ENCODE measurements around the gene LMO2. TPM values are rescaled to one million over a fixed set of nuclear protein-coding genes. Genes with fewer than 3 reads are reported as not detected.
"Not testable (repeated sequence)": the region's sequence is repeated elsewhere in the genome, so short reads cannot be mapped to it uniquely, and the experiment has no call there.

Gene LMO2
- total RNA-seq, 2 donors from 2014 or later: 15.4 to 15.8 TPM

DNA sequence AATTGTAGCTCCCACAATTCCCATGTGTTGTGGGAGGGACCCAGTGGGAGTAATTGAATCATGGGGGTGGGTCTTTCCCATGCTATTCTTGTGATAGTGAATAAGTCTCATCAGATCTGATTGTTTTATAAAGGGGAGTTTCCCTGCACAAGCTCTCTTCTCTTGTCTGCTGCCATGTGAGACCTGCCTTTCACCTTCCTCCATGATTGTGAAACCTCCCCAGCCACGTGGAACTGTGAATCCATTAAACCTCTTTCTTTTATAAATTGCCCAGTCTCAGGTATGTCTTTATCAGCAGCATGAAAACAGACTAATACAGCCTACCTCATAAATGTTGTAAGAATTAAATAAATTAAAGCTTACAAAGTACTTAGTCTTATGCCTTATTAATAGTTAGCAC is 25.5 kb upstream of the LMO2 start:
- ATAC-seq; intact Hi-C loops (cut with DNase I); DNase-seq: not testable (repeated sequence)

GRCh38 chr11:33916736-33917135 is 24.9 kb upstream of the LMO2 start:
- intact Hi-C loops (cut with DNase I): no loop called here
- DNase-seq (no peak), ATAC-seq (no peak)

DNA sequence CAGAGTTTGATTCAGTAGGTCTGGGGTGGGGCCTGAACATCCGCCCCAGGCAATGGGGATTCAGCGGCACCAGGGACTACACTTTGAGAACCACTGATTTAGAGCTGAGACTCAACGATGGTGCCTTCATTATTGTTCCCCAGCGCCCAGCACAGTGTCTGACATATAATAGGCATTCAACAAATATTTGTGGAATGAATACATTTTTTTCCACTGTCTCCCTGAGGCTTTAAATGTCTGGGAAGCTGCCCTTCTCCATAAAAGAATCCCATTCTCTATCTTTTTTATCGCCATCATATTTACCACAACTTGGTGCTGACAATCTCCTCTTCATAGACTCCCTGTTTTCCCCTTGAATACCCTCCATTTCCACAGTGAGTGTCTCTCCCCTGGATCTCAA is 23.6 kb upstream of the LMO2 start:
- DNase-seq: no peak
- ATAC-seq: no peak
- intact Hi-C loops (cut with DNase I): no loop called here

DNA sequence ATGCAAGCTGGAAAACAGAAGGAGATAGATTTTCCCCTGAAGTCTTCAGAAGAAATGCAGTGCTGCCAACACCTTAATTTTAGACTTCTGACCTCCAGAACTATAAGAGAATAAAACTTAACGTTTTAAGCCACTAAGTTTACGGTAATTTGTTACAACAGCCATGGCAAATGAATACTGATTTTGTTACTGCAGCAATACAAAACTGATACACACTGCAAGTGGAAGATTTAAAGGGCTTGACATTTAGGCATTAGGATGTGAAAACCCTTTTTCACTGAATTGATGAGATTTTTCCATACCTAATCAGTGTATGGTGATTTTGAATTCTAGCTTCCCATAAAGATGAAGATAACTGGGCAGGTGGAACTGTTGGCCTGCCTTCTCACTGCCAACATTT is 22.1 kb upstream of the LMO2 start:
- intact Hi-C loops (cut with DNase I): no loop called here
- no peak for ATAC-seq
- no peak for DNase-seq

DNA sequence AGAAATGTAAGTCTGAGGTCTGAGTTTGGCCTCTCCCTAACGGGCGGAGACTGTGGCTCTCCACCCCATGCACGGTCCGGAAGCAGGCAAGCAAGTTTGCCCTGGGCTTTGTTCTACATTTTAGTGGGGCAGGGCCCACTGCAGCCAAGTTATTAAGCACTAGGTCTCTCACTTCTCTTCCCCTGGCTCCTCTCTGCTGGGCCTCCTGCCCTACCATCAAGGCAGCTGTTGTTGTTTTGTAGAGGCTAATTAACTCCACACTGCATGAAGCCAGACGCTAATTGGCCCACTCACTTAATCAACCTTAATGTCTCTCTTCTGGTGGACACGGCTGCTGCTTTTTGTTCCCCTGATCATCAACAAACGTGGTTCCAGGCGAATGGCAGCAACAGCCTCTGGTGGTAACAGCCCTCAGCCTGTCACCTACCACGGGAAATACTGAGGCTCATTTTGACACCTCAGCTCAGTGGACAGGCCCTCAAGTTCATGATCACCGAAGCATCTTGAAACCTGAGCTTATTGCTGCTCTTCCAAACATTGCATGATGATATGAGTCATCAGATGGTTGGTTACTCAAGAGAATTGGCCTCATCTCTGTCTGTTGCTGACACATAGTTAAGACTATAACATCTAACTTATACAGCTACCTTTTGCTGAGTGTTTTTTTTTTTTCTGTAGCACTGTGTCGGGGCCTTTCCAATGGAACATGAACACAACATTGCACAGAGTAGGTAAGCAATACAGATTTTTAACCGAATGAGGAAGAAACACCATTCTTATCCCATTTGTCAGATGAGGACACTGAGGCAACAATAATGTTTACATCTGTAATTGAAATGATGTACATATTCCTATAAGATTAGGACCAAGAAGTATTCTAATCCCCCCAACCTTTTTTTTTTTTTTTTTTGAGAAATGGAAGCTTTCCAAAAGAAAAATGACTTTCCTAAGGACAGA is 20.8 kb upstream of the LMO2 start:
- no peak for DNase-seq
- peak; percentile 38 to 81 for ATAC-seq
- intact Hi-C loops (cut with DNase I): no loop called here

DNA sequence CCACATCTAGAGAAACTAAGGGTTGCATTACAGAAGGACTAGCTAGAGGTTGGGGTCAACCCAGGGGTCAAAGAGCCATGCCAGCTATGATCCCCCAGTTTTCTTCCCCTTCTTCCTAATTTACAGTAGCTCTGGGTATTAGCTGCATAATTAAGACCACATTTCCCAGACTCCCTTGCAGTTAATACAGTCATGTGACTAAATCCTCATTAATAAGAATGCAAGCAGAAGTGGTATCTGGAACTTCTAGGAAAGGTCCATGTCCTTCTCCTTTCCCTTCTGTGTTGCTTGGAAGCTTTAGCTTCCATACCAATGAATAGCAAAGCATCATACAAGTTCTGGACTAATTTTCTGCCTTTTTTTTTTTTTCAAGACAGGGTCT is 19.1 kb upstream of the LMO2 start:
- no peak for DNase-seq
- intact Hi-C loops (cut with DNase I): no loop called here
- no peak for ATAC-seq

DNA sequence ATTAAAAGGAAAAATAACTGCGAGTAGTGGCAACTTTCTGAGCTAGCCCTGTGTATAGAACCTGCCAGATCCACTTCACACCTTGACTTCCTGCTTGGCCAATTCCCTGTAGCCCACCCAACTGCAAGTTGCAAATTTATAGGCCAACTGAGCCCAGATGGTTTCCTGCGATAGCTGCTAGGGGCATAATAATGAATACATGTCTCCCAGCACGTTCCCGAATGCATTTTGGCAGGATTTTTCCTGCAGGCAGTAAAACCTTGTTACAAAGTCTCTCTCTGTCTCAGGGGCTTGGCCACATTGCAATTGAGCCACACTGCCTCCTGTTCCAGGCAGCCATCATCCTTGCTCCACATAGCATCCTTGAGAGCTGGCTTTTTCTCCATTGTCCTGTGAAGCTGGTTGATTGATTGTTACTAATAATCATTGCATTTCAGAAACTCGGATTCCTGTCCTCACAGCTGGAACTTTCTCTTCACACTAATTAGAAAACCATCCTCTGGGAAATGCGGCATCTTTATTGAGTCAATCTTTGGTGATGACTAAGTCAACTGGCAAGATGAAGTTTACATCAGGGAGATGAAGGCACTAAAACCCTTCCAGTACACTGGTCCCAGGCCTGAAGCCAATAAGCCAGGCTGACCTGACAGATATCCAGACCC is 18.6 kb upstream of the LMO2 start:
- ATAC-seq: no peak
- DNase-seq: no peak
- intact Hi-C loops (cut with DNase I): no loop called here

DNA sequence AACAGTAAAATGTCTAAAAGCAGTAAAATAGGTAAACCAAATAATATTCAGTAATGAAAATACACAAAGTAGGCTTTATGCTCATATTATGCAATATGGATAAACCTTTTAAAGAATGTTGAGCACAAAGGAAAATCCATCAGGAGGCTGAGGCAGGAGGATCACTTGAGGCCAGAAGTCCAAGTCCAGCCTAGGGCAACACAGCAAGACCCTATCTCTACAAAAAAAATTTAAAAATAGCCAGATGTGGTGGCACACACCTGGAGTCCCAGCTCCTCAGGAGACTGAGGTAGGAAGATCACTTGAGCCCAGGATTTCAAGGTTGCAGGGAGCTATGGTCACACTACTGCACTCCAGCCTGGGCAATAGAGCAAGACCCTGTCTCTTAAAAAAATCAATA is 17.7 kb upstream of the LMO2 start:
- intact Hi-C loops (cut with DNase I): no loop called here
- DNase-seq (no peak), ATAC-seq (no peak)

- ATAC-seq (no peak), DNase-seq (no peak)
- intact Hi-C loops (cut with DNase I): no loop called here
Observed at GRCh38 chr11:33909150-33909549, 17.3 kb upstream of the LMO2 start.

DNA sequence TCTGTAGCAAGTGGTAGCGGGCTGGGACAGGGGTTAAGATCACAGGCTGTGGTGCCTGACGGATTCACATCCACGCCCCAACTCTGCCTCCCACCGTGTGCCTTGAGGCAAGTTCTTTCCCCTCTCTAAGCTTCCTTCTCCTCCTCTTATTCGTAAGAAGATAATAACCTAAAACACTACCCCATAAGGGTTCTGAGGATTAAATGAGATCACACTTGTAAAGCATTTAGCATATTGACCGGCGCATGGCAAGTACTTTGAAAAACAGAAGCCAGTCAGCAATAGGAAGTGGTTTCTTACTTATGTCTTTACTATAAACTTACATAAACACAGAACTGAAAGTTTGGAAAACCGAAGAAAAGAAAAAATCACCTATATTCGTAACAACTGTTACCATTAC is 15.5 kb upstream of the LMO2 start:
- intact Hi-C loops (cut with DNase I): no loop called here
- DNase-seq: no peak
- ATAC-seq: no peak

GRCh38 chr11:33906484-33907186 is 14.8 kb upstream of the LMO2 start:
- intact Hi-C loops (cut with DNase I): no loop called here
- no peak for ATAC-seq

DNA sequence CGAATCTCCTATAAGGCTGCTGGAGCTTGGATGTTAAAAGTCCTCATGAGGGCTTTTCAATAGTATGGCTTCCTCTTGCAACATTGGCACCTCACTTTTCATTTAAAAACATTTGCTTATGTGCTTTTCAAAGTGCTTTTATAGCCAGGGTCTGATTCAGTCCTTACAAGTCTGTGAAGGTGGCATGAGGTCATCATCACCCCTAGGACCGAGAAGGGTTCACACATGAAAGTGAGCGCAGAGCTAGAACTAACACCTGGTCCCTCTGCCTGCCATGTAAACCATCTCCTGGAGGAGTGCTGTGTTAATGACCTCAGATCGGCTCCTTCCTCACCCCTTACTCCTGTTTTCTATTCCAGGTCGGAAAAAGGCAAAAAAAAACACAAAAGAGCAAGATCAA is 12.2 kb upstream of the LMO2 start:
- no peak for ATAC-seq
- intact Hi-C loops (cut with DNase I): no loop called here
- DNase-seq: no peak

More at GRCh38 chr11:33906484-33907186, 14.8 kb upstream of the LMO2 start:
- DNase-seq: no peak

GRCh38 chr11:33900159-33900840 is 8.4 kb upstream of the LMO2 start:
- DNase-seq (no peak), ATAC-seq (peak in 1 of 2 donors; percentile 6)
- intact Hi-C loops (cut with DNase I): no loop called here

- intact Hi-C loops (cut with DNase I): no loop called here
- ATAC-seq: peak; percentile 97
Observed at GRCh38 chr11:33899400-33900037, 7.6 kb upstream of the LMO2 start.

DNA sequence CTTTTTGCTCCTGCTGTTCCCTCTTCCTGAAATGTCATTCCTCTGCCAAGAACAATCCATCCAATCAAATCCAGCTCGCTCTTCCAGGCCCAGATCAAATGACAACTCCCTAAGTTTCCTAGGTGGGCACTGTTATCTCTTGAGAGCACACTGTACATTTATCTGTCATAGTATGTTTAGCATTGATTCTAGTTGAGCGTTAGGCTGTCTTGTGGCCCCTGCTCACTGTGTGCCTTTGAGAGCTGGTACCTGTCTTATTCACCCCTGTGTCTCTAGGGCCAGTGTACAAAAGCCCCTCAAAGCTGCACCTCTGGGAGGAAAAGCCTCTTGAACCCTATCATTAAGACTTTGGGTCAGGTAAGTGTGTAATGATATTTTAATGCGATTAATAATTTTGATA is 7.1 kb upstream of the LMO2 start:
- DNase-seq: no peak
- intact Hi-C loops (cut with DNase I): no loop called here
- no peak for ATAC-seq

More at GRCh38 chr11:33899400-33900037, 7.6 kb upstream of the LMO2 start:
- DNase-seq: peak; percentile 90

- intact Hi-C loops (cut with DNase I): no loop called here
- DNase-seq: no peak
- no peak for ATAC-seq
Observed at GRCh38 chr11:33897761-33898375, 6.0 kb upstream of the LMO2 start.

DNA sequence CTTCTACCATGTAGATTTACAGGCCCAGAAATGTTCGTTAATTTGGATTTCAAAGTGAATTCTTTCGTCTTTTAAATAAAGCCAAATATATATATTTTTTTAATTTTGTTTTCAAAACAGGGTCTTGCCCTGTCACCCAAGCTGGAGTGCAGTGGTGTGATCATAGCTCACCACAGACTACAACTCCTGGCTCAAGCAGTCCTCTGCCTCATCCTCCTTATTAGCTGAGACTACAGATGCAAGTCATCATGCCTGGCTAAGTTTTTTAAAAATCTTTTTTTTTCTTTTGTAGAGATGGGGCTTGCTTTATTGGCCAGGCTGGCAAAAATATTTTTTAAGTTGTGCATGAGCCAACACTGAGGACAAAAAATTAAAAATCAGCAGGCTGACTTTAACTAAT is 5.0 kb upstream of the LMO2 start:
- intact Hi-C loops (cut with DNase I): no loop called here
- DNase-seq (no peak), ATAC-seq (no peak)

DNA sequence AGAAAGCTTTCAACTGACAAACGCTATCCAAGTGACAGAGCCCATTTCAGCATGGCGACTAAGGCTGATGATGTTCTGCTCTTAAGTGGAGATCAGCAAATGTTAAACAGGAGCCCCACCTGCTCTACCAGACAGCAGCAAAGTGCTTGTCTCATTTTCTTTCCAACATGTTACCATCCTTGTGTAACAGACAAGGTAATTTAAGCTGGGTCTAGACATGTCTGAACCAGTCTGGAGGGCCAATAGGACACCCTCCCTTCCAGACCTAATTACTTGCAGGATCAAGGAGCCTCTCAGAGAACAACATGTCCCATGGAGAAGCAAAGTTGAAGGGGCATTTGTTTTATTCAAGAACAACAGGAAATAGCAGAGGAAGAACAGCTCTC is 3.9 kb upstream of the LMO2 start:
- intact Hi-C loops (cut with DNase I): no loop called here
- ATAC-seq (no peak), DNase-seq (no peak)

DNA sequence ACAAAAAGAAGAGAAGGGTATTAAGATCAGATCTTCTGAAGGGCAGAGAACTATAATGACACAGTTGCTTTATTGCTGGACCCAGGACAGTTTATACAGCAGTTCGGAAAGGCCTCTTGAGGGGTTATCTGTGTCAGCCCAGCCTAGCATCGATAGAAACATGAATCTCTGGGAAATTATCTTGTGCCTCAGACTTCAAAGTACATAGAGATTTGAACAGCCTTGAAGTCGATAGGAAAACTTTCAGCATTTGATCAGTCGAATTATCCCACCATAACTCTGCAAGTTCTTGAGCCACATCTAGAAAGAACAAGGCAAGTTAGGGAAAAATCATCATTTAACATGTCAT is 2.5 kb upstream of the LMO2 start:
- intact Hi-C loops (cut with DNase I): no loop called here
- no peak for DNase-seq
- ATAC-seq: no peak

All from left cardiac atrium (tissue), 4 donors.